ENCODE data around the gene DISC1. TPM values are rescaled to one million over a fixed set of nuclear protein-coding genes. Genes with fewer than 3 reads are reported as not detected.
"Not testable (repeated sequence)": the region's sequence is repeated elsewhere in the genome, so short reads cannot be mapped to it uniquely, and the experiment has no call there.

Gene DISC1
- total RNA-seq, 1 donor from 2014 or later: 5.5 TPM

DNA sequence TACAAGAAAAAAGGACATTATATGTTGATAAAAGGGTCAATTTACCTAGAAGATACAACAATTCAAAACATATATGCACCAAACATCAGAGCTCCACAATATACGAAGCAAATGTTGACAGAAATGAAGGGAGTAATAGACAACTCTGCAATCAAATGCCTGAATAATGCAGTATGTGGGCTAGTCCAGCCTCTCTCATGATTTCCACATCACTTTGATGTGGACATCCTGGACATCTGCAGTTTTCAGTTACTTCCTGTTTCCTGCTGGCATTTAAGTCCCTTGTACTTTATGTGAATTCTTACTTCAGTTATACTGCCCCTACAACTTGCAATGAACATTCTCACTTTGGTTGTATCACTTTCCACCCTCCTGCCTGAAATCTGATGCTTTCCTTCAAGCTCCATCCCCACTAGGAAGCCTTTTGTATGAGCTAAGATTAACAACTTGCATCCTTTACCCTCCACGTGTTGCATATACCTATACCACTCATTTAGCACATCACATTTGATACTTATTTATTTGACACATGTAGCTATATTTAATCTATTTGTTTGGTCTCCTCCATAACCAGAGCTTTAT is 36.7 kb downstream of the DISC1 start:
- intact Hi-C loops (cut with DNase I): no loop called here
- DNase-seq (ENCODE audit: low spot score): no peak

DNA sequence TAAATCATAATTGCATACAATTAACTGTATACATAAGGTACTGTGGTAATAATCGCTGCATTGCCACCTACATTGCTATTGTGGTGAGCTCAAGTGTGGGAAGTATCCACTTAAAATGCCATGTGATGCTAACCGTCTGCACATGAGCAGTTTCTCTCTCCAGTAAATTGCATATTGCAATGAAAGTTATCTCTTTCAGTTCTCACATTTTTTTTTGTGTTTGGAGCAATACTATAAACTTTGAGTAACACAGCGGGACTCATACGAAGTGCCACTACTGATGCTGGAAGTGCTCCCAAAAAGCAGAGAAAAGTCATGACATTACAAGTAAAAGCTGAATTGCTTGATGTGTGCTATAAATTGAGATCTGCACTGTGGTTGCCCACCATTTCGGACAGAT is 38.5 kb downstream of the DISC1 start:
- DNase-seq (ENCODE audit: low spot score): no peak
- intact Hi-C loops (cut with DNase I): no loop called here

DNA sequence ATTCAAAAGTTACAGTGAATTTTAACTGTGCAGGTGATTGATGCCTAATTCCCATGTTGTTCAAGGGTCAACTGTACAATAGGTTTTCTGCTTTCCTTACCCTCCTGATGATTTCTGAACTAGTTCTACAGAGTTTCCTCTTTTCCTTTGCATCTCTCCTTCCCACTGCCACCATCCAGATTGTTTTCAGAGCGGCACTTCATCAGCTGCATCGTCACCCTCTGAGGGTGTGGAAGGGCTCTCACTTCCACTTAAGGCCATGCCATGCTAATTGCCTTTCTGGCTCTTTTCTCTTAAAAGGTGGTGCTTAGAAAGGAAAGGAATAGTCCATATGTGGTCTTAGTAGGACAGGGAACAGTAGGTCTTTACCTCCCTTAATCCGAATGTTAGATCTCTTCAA is 39.1 kb downstream of the DISC1 start:
- intact Hi-C loops (cut with DNase I): no loop called here
- no peak for DNase-seq (ENCODE audit: low spot score)

DNA sequence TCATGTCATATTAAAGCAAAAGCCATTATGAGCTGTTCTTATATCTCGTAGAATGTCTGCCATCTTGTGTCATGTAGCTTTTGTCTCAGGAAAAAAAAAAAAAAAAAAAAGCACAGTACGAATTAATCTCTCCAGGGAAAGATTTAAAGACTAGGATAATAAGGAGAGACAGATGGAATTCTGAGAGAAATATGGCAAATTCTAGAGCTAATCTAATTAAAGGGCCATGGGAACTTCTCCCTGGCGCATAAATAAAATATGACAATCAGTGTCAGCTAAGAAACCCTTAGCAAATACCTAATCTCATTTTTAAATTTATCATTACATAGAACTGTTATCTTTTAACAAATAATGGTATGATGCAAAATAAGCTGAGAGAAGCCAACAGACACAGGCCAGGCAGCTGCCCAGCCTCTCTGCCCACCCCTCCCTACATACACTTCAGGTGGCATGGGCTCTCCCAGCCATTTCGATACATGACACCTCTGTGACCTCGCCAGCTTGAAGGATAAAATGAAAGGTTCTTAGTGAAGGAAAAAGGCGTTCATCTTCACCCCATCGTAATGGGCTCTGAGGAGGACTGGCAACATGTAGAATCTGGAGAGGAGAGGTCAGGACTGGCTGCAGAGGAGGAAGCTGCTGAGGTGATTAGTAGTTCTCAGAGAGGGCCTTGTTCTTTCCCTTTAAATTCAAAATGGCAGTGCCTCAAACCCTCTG is 39.8 kb downstream of the DISC1 start:
- DNase-seq (ENCODE audit: low spot score): no peak
- intact Hi-C loops (cut with DNase I): no loop called here

DNA sequence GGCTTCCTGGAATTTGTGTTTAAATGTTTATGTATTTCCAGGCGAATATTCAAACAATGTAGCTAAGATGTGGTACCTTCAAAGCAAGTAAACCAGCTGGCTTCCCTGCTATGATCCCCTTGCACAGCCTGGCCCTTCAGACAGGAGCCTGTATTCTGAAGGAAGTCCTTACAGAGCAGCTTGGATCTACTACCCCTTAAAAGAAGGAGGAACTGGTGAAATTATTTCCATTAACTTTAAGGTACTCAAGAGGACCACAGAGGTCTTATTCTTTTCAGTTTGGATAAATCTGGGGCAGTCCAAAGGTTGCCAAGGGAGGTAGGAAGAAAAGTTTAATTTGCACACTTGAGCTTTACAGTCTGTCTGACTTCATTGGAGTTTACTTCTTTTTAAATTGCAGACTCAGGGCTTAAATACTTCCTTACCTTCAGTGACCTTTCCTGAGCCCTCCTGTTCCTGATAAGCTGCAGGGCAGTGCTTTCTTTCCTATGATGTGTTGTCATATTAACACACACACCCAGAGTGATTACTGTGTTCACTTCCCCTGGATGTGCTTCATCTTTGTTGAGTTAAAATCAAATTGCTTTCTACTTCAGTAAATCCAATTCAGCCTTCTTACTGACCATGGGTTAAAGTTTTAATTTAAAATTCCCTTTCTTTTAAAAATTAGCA is 40.5 kb downstream of the DISC1 start:
- intact Hi-C loops (cut with DNase I): no loop called here
- DNase-seq (ENCODE audit: low spot score): no peak

DNA sequence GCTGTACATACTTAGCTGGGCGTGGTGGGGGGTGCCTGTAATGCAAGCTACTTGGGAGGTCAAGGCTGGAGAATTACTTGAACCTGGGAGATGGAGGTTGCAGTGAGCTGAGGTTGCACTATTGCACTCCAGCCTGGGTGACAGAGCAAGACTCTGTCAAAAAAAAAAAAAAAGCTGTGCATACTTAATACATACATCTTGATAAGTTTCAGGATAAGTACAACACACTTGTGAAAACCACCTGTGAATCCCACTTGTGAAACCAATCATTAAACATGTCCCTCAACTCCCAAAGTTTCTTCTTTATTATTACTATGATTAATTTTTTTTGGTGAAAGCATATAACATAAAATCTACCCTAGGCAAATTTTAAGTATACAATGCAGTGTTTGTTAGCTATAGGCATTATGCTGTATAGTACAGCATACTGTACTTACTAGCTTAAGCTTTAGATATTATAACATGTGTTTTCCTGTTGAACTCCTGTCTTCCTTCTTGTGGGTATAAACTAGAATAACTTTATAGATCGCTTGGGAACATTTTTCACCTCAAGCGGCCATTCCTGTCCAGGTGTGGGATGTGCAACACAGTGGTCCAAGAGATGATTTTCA is 41.4 kb downstream of the DISC1 start:
- DNase-seq (ENCODE audit: low spot score): no peak
- intact Hi-C loops (cut with DNase I): no loop called here

DNA sequence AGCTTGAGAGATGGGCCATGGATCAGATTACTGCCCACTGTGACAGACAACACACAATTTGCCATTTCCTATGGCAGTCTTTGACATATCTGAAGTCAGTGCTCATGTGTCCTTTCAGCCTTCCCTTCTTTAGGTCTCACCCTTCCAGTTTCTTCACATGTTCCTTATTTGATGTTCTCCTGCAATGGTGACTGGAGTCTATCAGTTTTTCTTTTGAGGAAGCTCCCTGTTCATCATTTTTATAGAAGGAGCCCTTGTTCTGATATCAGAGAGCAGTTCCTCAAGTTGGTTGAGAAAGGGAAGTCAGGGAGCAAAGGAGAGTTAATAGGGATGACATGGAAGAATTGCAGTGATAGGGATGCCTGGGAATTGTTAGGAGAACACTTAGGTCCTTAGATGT is 42.2 kb downstream of the DISC1 start:
- no peak for DNase-seq (ENCODE audit: low spot score)
- intact Hi-C loops (cut with DNase I): no loop called here

DNA sequence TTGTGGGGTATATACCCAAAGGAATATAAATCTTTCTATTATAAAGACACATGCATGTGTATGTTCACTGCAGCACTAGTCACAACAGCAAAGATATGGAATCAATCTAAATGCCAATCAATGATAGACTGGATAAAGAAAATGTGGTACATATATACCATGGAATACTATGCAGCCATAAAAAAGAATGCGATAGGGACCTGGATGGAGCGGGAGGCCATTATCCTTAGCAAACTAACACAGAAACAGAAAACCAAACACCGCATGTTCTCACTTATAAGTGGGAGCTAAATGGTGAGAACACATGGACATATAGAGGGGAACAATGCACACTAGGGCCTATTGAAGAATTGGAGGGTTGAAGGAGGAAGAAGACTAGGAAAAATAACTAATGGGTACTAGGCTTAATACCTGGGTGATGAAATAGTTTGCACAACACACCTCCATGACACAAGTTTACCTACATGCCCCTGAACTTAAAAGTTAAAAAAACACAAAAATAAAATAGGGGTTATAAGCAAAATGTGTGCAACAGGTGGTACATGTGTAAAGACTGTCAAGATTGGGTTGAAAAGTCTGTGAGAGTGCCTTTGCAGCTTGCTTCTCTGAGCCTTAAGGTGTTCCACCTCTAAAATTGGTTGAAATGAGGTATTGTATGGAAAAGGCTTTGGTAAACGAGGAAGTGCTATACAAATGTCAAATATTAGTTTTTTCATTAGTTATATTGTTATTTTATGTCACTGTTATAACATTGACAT is 43.5 kb downstream of the DISC1 start:
- DNase-seq (ENCODE audit: low spot score); intact Hi-C loops (cut with DNase I): not testable (repeated sequence)

DNA sequence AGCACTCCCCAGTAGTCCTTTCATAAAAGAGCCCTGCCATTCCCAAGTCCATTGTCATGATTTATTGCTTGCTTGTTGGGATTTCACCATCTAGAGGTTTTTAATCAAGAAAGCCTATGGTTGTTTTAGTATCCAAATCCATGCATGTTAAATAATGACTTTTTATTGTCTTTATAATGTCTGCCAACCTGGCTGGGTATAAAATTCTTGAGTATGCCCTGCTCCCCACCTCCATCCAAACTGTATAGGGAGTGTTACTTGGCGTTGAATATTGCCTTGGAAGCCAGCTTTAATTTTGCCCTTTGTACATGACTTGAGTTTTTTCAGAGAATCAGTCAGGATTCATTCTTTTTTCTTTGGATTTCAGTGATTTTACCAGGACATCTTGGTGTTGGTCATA is 44.2 kb downstream of the DISC1 start:
- intact Hi-C loops (cut with DNase I): no loop called here
- DNase-seq (ENCODE audit: low spot score): no peak

DNA sequence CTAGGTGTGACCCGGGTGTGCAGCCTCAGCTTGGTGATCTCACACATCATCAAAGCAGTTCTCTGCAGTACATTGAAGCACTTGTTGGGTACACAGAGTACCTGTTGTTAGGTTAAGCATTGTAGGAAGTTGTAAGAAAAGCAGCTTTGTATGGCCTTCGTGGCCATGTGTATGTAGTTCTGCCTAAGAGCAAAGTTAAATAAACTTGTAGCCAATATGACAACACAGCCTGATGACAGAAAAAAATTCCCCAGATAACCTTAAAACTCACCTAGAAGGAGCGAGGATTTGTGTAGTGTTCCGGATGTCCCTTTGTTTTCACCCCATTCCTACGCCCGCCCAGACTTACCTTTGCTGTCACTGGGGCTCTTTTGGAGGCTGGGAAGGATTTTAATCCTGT is 48.0 kb downstream of the DISC1 start:
- intact Hi-C loops (cut with DNase I): no loop called here
- no peak for DNase-seq (ENCODE audit: low spot score)

DNA sequence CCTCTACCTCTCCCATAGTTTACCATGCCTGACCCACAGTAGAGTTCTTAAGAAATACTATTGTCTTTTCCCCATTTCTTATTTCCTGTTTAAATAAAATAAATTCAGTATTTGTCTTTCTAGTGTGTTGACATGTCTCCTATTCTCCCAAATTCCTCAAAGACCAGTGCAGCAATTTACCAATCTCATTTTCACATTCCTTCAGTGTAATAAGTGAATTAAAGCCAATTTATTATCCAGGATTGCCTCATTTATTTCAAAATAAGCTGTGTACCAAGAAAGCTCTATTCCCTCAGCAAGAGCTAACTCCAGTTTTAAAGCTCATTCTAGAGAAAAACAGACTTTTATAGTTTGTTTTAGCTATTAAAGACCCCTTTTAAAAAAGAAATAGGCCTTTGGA is 49.9 kb downstream of the DISC1 start:
- no peak for DNase-seq (ENCODE audit: low spot score)
- intact Hi-C loops (cut with DNase I): no loop called here

DNA sequence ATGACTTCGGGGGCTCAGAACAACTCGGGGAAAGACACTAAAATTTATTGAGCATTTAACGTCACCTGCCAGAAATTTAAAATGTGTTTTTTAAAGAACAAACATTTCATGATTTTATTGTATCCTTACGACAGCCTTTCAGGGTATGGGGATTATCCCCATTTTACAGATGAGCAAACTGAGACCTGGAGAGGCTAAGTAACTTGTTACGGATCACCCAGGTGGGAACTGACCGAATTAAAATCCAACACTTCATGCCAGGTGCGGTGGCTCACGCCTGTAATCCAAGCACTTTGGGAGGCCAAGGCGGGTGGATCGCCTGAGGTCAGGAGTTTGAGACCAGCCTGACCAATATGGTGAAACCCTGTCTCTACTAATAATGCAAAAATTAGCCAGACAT is 50.9 kb downstream of the DISC1 start:
- no peak for DNase-seq (ENCODE audit: low spot score)
- intact Hi-C loops (cut with DNase I): no loop called here

DNA sequence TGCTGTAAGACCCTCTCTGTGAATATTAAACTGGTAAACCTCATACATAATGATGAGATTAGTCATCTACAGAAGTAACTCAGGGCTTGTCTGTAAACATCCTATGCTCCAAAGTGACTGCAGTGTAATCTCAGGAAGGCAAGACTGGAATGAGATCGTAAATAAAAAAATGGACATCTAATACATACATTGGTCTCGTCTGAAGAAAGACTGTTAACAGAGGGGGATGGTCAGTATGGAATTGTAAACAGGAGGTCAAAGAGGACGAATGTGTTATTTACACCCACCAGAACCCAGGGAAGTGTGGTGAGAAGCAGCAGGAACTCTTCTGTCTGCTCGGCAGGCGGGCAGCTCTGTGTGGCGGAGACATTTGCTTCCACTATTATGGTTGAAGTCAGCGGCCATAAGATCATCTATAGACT is 51.4 kb downstream of the DISC1 start:
- intact Hi-C loops (cut with DNase I): no loop called here

DNA sequence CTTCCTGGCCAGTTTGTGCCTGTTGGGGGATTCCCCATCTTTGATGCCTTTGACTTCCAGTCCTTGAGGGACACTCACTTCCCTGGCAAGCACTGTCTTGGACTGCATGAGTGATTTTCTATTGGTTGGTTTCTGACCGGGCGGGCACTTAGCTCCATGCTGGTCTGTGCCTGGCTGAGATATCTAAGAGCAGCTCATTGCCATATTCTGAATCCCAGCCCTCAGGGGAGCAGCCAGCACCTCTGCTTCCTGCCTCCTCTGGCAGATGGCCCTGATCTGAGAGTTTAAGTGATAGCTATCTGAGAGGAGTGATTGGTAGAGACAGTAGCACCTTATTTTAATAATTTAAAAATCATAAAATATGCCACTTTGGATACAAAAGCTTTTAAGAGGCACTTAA is 52.5 kb downstream of the DISC1 start:
- intact Hi-C loops (cut with DNase I): no loop called here
- DNase-seq (ENCODE audit: low spot score): no peak

More for the DNA sequence above, 51.4 kb downstream of the DISC1 start:
- DNase-seq (ENCODE audit: low spot score): no peak

DNA sequence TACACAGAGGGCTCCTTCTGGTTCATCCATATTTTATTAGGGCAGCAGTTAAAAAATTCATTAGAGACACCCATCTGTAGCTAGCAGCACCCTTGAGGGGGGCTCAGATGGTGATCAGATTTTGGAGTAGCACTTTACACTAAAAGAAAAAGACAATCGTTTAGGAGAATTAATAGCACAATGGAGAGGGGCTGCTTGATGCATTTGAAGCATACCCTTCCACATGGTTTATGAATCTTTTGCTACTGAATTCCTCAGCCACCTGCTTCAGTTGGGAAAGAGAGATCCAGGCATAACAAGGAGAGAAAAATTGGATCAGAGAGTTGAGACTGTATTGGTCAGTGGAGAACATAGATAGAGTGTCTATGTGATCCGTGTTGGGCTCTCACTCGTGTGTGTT is 54.4 kb downstream of the DISC1 start:
- intact Hi-C loops (cut with DNase I): no loop called here
- no peak for DNase-seq (ENCODE audit: low spot score)

DNA sequence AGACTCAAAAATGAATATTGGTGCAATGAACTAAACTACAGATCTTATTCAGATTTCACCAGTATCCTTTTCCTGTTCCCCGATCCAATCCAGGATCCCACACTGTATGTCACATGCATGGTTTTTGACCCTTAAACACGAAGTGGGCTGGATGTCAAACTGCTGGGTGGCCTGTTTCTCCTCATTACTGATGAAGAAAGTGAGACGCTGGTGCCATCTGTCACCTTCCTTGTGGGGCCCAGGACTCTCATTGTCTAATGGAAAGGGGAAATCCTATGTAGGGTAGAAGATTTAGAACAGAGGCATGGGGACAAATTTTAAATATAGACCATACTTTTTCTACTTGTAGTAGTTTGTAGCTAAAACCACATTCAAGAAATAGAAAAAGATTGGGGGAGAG is 56.2 kb downstream of the DISC1 start:
- intact Hi-C loops (cut with DNase I): no loop called here
- no peak for DNase-seq (ENCODE audit: low spot score)

DNA sequence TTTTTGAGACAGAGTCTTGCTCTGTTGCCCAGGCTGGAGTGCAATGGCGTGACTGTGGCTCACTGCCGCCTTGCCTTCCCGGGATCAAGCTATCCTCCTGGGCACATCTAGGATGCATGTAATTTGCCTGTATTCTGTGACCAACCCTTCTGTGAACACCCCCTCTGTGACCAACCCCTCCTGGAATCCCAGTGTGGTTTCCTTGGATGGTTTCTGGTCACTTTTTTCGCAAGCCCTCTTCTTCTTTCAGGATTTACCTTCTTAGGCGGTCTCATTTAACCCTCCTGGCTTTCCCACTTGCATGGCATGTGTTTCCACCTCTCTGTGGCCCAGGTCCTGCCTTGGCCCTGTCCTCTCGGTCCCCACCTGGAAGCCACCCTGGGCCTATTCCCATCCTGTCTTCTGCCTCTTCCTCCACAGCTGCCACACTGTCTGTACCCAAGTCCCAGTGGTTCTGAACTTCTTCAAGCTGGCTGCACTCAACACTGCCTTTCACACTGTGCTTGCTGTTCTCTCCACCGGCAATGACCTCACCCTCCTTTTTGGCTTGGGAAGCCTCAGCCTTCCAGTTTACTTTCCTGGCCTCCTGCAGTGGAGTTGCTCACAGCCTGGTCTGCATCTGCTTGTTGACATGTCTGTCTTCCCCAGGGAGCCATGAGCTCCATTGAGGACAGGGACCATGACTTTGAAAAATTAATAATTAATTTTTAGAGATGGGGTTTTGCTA is 57.0 kb downstream of the DISC1 start:
- no peak for DNase-seq (ENCODE audit: low spot score)
- intact Hi-C loops (cut with DNase I): no loop called here

DNA sequence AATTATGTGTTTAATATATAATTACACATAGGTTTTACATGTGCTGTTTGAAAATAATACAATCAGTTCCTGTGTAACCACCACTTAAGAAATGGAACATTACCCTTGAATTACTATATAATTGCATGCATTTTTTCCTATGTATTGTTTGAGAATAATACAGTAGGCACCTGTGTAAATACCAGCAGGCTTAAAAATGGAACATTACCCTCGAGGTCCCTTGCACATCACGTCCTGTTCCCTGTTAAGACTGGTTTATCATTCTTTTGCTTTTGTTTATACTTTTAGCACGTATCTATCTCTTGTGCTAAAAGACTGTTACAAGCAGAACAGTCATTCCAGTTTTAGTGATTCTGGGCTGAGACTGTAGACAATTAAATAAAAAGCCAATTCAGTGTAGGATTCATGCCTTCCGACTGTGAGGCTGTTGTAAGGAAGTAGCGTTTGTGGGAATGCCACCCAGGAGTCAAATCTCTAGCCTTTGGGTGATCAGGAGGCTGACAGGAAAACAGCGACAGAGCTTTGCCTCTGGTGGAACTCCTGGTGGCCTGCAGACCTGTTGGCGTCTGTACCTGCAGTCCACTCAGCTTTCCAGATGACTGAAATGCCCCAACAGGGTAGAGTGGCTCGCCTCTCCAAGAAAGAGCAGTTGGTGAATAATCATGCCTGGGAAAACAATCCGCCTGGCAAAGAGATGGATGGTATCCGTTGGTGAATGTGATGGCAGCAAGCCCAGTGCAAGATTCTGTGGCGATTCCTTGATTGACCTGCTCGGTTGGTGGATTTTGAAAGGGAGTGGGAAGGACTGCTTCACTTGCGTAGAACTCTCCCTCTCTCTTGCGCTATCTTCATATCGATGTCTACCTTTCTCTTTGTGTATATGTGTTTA is 58.0 kb downstream of the DISC1 start:
- intact Hi-C loops (cut with DNase I): no loop called here
- DNase-seq (ENCODE audit: low spot score): no peak
